ENCODE data around the gene FSTL3.
"Not testable (repeated sequence)": the region's sequence is repeated elsewhere in the genome, so short reads cannot be mapped to it uniquely, and the experiment has no call there.

FSTL3 gene

GRCh38 chr19:687569-688166, 11.5 kb downstream of the FSTL3 start:
- no peak overlapping the region for H3K27ac ChIP-seq
- TF ChIP-seq ZFX (IDR thresholded peaks at IDR 0.05) = no peak
- TF ChIP-seq CTCF (conservative IDR thresholded peaks at IDR 0.05) = no peak

GRCh38 chr19:688214-688613, 12.0 kb downstream of the FSTL3 start:
- no peak overlapping the region for H3K27ac ChIP-seq
- no peak for TF ChIP-seq ZFX (IDR thresholded peaks at IDR 0.05)
- no peak for TF ChIP-seq CTCF (conservative IDR thresholded peaks at IDR 0.05)

- H3K27ac ChIP-seq = no peak overlapping the region
- TF ChIP-seq ZFX (IDR thresholded peaks at IDR 0.05) = no peak
- no peak for TF ChIP-seq CTCF (conservative IDR thresholded peaks at IDR 0.05)
Observed at GRCh38 chr19:688992-689391, 12.8 kb downstream of the FSTL3 start.

GRCh38 chr19:690203-690602, 14.0 kb downstream of the FSTL3 start:
- H3K27ac ChIP-seq = no peak overlapping the region
- TF ChIP-seq CTCF (conservative IDR thresholded peaks at IDR 0.05) (no peak), ZFX (IDR thresholded peaks at IDR 0.05) (no peak)

- no peak overlapping the region for H3K27ac ChIP-seq
- TF ChIP-seq CTCF (conservative IDR thresholded peaks at IDR 0.05) = no peak
- TF ChIP-seq ZFX (IDR thresholded peaks at IDR 0.05) = no peak
Observed at GRCh38 chr19:694481-695351, 18.5 kb downstream of the FSTL3 start.

- H3K27ac ChIP-seq = no peak within 1 kb of the TSS
- TF ChIP-seq ZFX (IDR thresholded peaks at IDR 0.05) (no peak), CTCF (conservative IDR thresholded peaks at IDR 0.05) (no peak)
Observed at GRCh38 chr19:695352-695949, 19.3 kb downstream of the FSTL3 start, which contains the start of gene PRSS57. TSS of gene PRSS57 (minus strand) at chr19:695452. CDS start at chr19:695430, 22 bp downstream.

GRCh38 chr19:698529-698928, 22.3 kb downstream of the FSTL3 start:
- H3K27ac ChIP-seq = not testable (repeated sequence)

- not testable (repeated sequence) for H3K27ac ChIP-seq
Observed at GRCh38 chr19:699885-700284, 23.7 kb downstream of the FSTL3 start.

GRCh38 chr19:702847-703246, 26.7 kb downstream of the FSTL3 start:
- H3K27ac ChIP-seq = not testable (repeated sequence)
